Measurements from ENCODE around the gene DLL4.

DNA sequence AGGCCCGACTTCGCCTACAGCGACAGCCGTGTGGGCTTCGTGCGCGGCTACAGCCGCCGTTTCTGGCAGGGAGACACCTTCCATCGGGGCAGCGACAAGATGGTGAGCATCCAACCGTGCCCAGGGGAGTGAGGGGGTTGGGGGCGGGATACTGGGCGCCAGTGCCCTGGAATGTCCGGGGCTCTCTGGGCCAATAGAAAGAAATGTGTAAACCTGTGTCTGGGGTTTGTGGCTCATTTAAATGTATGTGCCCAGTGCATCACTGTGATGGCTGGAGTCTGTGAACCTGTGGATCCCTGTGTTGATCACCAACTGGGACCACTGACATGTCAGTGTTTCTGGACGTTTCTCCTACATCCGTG is 24.6 kb downstream of the DLL4 start:
- no peak for TF ChIP-seq POLR2A (IDR thresholded peaks at IDR 0.05)
- TF ChIP-seq, protein P1, sequence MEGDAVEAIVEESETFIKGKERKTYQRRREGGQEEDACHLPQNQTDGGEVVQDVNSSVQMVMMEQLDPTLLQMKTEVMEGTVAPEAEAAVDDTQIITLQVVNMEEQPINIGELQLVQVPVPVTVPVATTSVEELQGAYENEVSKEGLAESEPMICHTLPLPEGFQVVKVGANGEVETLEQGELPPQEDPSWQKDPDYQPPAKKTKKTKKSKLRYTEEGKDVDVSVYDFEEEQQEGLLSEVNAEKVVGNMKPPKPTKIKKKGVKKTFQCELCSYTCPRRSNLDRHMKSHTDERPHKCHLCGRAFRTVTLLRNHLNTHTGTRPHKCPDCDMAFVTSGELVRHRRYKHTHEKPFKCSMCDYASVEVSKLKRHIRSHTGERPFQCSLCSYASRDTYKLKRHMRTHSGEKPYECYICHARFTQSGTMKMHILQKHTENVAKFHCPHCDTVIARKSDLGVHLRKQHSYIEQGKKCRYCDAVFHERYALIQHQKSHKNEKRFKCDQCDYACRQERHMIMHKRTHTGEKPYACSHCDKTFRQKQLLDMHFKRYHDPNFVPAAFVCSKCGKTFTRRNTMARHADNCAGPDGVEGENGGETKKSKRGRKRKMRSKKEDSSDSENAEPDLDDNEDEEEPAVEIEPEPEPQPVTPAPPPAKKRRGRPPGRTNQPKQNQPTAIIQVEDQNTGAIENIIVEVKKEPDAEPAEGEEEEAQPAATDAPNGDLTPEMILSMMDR (IDR thresholded peaks at IDR 0.05) = no peak

All from Peyer's patch (tissue), 4 donors.